Embryonic facial prominence (tissue), 1 donor: ENCODE measurements around the gene WDFY2.
"Not testable (repeated sequence)": the region's sequence is repeated elsewhere in the genome, so short reads cannot be mapped to it uniquely, and the experiment has no call there.

Source experiments
- DNase-seq: peaks from one replicate; pipeline ENCODE4 v3.0.0-alpha.2; 2016; ENCODE audit errors: extremely low spot score

The WDFY2 gene

GRCh38 chr13:51632591-51633362, 48.5 kb downstream of the WDFY2 start:
- no peak for DNase-seq

DNA sequence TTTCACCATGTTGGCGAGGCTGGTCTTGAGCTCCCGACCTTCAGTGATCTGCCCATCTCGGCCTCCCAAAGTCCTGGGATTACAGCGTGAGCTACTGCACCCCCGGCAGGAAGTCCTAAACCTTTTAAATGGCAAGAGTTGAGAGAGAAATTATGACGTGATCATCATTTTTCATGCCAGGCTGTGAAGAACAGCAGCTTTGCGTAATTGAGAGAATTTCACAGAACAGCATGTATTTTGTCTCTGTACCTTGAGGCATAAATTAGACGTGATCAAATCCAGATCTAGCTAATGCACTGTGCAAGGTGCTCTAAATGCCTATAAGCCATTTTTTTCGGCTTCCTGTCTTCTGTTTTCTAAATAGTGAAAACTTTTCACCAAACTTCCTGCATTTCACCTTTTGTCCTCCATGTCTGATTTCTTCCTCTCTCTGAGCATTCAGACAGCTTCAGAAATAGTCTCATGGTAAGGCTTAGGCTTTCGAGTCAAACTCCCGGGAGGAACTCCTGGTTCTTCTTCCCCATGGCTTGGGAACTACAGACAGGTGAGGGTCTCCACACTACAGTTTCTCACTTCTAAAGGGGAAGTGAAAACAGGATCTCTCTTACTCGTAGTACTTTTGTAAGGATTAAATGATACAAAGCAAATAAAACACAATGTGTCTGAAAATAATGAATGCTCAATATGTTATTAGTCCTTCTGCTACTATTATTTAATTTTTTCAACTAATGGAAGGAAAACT, 51.0 kb downstream of the WDFY2 start:
- no peak for DNase-seq

DNA sequence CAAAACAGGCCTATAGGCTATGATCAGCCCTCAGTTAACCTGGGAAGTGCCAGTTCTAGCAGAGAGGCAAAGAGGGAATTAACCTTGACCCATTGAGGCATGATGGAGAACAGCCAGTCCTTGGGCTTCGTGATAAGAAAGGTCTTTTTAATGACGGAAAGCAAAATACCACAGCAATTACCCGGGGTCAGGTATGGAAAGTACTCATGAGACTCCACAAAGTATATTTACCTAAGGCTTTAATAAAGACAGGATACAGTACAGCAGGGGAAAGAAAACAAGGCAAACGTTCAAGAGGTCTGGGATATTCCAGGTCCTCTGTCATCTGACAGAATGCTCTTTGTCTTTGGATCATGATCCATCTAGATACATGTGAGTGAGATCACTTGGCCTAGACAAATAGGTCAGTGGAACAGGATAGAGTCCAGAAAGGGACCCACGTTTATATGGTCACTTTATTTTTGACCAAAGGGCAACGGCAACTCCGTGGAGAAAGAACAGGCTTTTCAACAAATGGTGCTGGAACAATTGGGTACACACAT, 52.2 kb downstream of the WDFY2 start:
- no peak for DNase-seq

DNA sequence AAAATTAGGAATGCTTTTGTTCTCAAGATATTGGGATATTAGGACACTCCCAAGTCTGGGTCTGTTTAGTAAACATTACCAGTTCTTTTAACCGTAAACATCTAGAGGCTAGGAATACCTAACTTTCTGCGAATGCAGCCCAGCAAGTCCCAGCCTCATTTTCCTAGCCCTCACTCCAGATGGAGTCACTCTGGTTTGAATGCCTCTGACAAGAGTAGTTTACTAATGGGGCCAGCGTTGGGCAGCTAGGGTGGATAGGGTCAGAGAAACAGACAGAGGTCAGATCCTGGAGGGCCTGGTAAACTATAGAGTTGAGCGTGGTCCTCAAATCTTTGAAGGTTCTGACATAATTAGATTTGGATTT, 53.6 kb downstream of the WDFY2 start:
- no peak for DNase-seq

GRCh38 chr13:51638216-51638871, 54.1 kb downstream of the WDFY2 start:
- no peak for DNase-seq

- DNase-seq: no peak
Observed at GRCh38 chr13:51639171-51639570, 54.9 kb downstream of the WDFY2 start.

DNA sequence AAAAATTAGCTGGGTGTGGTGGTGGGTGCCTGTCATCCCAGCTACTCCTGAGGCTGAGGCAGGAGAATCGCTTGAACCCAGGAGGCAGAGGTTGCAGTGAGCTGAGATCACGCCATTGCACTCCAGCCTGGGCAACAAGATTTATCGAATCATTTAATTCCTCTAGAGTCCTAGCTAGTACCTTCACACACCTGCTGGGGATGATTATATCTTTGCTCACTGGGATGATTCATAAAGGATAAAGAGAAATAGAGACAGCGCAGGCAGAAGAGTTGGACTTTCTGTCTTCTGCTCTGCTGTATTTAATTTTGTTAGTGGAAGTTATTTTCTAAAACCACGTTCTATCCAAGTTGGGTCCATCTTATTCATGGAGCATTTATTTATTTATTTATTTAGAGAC, 56.4 kb downstream of the WDFY2 start:
- DNase-seq: not testable (repeated sequence)

GRCh38 chr13:51643105-51643881, 59.0 kb downstream of the WDFY2 start:
- DNase-seq: no peak

GRCh38 chr13:51643882-51644281, 59.6 kb downstream of the WDFY2 start:
- DNase-seq: no peak

GRCh38 chr13:51644654-51645053, 60.4 kb downstream of the WDFY2 start:
- DNase-seq: no peak

GRCh38 chr13:51645154-51645650, 60.9 kb downstream of the WDFY2 start:
- peak; percentile 54 for DNase-seq

DNA sequence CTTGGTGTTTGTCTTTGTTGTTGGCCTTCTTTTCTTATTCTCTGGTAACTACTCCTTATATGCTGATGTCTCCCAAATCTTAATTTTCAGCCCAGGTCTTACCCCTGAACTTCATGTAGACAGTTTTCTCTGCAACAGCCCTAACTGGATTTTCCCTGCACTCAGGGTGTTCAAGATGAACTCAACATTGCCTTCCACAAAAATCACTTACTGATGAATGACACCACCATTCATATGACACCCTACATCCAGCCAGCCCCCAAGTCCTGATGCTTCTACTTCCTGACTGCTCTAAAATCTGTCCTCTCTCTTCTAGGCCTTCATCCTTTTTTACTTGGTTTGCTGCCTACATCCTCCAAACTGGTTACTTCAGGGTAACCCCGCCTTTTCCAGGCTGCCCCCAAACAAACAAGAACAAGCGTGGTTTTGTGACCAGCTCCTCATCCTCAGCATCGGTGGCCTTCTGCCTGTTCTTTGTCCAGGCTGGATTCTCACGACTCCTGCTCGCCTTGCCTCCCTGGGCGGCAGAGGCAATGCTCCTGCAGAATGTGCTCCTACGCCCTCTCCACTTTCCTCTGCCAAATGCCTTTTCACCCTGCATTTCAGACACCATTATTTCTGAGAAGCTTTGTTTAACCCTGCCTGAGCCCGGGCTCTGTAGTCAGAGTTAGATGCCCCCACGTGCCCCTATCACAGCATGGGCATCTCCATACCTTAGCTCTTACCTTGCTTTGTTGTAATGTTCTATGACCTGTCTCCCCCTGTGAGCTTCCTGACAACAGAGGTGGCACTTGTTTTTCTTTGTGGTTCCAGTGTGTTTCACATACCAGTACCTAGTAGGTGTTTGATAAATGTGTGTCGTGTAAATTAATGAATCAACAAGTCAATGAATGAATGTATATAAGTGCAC, 61.8 kb downstream of the WDFY2 start:
- no peak for DNase-seq

- no peak for DNase-seq
Observed at GRCh38 chr13:51647067-51647466, 62.8 kb downstream of the WDFY2 start.

DNA sequence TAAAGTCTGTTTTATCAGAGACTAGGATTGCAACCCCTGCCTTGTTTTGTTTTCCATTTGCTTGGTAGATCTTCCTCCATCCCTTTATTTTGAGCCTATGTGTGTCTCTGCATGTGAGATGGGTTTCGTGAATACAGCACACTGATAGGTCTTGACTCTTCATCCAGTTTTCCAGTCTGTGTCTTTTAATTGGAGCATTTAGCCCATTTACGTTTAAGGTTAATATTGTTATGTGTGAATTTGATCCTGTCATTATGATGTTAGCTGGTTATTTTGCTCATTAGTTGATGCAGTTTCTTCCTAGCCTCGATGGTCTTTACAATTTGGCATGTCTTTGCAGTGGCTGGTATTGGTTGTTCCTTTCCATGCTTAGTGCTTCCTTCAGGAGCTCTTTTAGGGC, 67.9 kb downstream of the WDFY2 start:
- DNase-seq: not testable (repeated sequence)

GRCh38 chr13:51659276-51660127, 75.2 kb downstream of the WDFY2 start:
- no peak for DNase-seq

- DNase-seq: no peak
Observed at GRCh38 chr13:51660813-51661212, 76.6 kb downstream of the WDFY2 start.

GRCh38 chr13:51663973-51664957, 80.0 kb downstream of the WDFY2 start:
- DNase-seq: no peak

- no peak for DNase-seq
Observed at GRCh38 chr13:51665456-51665855, 81.2 kb downstream of the WDFY2 start.
